ENCODE results near the gene IL1RAPL1.
A peak's percentile ranks its signal among the peaks of the same experiment; 100 is the strongest.

The IL1RAPL1 gene

DNA sequence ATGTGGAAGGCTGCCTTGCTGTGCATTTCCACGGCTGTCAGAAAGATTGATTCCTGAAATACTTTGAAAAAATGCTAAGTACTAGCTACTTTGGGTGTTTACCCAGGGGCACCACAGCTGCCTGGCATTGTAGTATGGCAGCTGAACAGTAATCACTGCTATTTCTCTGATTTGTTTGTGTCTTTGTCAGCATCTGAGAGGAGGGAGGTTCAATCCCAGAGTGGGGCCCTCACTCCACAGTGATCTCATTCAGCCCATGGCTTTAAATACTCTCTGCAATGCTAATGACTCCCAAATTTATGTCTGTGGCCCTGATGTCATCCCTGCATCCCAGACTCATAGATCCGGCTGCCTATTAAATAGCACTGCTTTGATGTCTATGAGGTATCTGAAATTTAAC, 1052.9 kb downstream of the IL1RAPL1 start:
- no peak overlapping the region for H3K27ac ChIP-seq

DNA sequence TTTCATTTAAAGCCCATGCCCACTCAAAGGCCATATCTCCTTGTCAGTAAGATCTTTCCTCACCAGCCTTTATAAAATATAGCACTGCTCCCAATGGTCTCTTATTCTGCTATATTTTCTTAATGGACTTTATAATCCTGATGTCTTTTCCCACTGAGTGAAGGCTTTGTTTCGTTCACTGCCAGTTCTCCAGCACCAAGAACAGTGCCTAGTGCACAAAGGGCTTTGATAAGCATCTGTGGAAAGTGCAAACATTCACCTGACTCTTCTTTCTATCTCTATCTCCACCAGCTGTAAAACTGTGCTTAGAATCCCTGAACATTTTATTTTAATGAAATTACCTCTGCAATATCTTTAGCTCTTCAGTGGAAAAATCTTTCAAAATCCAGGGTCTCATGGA, 1054.2 kb downstream of the IL1RAPL1 start:
- TF ChIP-seq, protein P1, sequence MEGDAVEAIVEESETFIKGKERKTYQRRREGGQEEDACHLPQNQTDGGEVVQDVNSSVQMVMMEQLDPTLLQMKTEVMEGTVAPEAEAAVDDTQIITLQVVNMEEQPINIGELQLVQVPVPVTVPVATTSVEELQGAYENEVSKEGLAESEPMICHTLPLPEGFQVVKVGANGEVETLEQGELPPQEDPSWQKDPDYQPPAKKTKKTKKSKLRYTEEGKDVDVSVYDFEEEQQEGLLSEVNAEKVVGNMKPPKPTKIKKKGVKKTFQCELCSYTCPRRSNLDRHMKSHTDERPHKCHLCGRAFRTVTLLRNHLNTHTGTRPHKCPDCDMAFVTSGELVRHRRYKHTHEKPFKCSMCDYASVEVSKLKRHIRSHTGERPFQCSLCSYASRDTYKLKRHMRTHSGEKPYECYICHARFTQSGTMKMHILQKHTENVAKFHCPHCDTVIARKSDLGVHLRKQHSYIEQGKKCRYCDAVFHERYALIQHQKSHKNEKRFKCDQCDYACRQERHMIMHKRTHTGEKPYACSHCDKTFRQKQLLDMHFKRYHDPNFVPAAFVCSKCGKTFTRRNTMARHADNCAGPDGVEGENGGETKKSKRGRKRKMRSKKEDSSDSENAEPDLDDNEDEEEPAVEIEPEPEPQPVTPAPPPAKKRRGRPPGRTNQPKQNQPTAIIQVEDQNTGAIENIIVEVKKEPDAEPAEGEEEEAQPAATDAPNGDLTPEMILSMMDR (conservative IDR thresholded peaks at IDR 0.05): no peak
- peak overlapping the region; percentile 60 for H3K27ac ChIP-seq

More for the DNA sequence above, 1052.9 kb downstream of the IL1RAPL1 start:
- TF ChIP-seq, protein P1 (conservative IDR thresholded peaks at IDR 0.05): no peak

DNA sequence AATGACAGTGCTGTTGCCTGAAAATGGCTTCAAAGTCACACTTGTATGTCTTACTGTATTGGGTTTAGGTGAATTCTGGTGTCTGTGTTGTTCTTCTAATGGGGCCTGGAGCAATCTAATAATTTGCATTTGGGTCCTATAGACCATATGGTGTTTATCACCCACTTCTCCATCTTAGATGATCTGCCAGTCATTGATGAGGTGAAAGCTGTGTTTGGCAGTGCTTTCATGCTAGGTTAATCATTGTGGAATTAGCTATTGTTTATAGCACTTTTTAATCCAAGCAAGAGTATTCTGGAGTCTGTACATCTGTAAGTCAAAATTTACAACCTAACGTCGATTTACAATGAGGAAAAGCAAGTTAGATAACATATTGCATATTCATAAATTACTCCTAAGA, 1055.9 kb downstream of the IL1RAPL1 start:
- H3K27ac ChIP-seq: no peak overlapping the region
- TF ChIP-seq, protein P1 (conservative IDR thresholded peaks at IDR 0.05): no peak

DNA sequence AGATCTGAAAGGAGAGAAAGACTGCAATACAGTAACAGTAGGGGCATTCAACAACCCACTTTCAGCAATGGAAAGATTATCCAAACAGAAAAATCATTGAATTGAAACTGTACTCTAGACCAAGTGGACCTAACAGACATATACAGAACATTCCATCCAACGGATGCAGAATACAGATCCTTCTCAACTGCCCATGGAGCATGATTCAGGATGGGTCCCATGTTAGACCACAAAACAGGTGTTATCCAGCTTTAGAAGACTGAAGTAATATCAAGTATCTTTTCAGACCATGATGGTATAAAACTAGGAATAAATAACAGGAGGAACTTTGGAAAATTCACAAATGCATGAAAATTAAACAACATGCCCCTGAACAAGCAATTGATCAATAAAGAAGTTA, 1060.9 kb downstream of the IL1RAPL1 start:
- no peak overlapping the region for H3K27ac ChIP-seq
- TF ChIP-seq, protein P1 (conservative IDR thresholded peaks at IDR 0.05): no peak

DNA sequence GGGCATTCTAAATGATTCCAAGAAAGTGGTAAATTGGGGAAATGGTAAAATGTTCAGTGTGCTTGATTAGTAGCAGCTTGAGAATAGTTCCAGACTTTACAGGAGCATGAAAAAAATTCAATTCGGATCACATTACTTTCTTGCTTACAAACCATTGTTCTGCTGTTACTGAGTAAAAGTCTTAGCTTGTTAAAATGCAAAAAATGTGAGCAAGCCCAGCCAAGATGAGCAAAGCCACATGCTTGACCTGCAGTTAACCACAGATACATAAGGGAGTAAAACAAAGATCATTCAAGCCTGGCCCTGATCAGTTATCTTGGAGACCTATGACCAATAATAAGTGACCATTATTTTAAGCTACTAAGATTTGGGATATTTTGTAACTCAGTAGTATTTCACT, 1065.2 kb downstream of the IL1RAPL1 start:
- no peak overlapping the region for H3K27ac ChIP-seq
- TF ChIP-seq, protein P1 (conservative IDR thresholded peaks at IDR 0.05): no peak

DNA sequence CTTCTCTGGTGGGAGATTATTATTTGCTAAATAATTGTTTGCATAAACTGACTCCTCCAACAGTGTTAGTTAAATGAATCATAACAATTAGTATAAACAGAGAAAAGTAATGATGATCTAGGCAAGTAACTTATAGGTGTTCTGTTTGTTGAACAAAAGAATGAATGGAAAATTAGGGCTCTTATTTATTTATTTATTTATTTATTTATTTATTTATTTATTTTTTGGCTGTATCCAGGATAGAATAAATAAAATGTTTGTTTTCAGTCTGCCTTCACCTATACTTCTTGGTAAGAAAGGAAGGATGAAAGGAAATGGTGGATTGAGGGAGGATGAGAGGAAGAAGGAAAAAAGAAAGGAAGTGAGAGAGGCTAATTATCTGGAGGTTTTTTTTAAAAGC, 1066.5 kb downstream of the IL1RAPL1 start:
- no peak overlapping the region for H3K27ac ChIP-seq
- TF ChIP-seq, protein P1 (conservative IDR thresholded peaks at IDR 0.05): no peak

DNA sequence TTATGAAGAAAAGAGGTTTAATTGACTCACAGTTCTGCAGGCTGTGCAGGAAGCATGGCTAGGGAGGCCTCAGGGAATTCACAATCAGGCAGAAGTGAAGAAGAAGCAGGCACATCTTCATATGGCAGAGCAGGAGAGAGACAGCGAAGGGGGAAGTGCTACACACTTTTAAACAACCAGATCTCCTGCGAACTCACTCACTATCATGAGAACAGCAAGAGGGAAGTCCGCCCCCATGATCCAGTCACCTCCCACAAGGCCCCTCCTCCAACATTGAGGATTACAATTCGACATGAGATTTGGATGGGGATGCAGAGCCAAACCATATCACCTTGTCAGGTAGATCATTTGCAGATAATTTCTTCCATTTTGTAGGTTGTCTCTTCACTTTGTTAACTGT, 1072.7 kb downstream of the IL1RAPL1 start:
- H3K27ac ChIP-seq: no peak overlapping the region
- TF ChIP-seq, protein P1 (conservative IDR thresholded peaks at IDR 0.05): no peak

DNA sequence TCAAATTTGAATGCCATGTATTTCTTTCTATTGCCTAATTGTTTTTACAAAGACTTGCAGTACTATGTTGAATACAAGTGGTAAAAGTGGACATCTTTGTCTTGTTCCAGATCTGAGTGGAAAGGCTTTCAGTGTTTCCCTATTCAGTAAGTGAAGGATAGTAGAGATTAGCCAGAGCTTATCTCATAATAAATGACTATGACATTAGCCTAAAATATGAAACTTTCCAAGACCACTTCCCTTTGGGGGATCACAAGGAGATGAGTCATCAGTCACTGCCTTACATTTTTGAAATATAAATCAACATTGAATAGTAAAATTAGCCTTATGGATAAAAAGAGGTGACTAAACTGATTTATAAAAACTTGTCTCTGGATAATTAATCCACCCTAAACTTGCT, 1074.0 kb downstream of the IL1RAPL1 start:
- TF ChIP-seq, protein P1 (conservative IDR thresholded peaks at IDR 0.05): no peak
- no peak overlapping the region for H3K27ac ChIP-seq

All from VCaP (cell line).